NCI-H2029 treated with DMSO at 0.1 percent for 48 hours (cell line): ENCODE results near the gene LIN9.

Source experiments
- DNase-seq: peaks from one replicate; lab custom pipeline; 2025; lab: John Stamatoyannopoulos, UW

Gene LIN9

GRCh38 chr1:226318471-226318870 is 9.5 kb upstream of the LIN9 start:
- no peak for DNase-seq

- no peak for DNase-seq
Measured at GRCh38 chr1:226314055-226314454, 5.1 kb upstream of the LIN9 start.

- DNase-seq = no peak
Measured at GRCh38 chr1:226312065-226312464, 3.1 kb upstream of the LIN9 start.

- DNase-seq = no peak
Measured at GRCh38 chr1:226311376-226311775, 2.4 kb upstream of the LIN9 start.

- DNase-seq = no peak
Measured at GRCh38 chr1:226310637-226311195, 1.8 kb upstream of the LIN9 start.

- no peak for DNase-seq
Measured at GRCh38 chr1:226310245-226310540, 1.2 kb upstream of the LIN9 start.

- no peak for DNase-seq
Measured at GRCh38 chr1:226309398-226310244, 657 bp upstream of the LIN9 start.

GRCh38 chr1:226308166-226308722 is 720 bp downstream of the LIN9 start:
- DNase-seq = no peak

GRCh38 chr1:226306425-226306824 is 2.5 kb downstream of the LIN9 start:
- DNase-seq = no peak

- no peak for DNase-seq
Measured at GRCh38 chr1:226305184-226305583, 3.8 kb downstream of the LIN9 start.

GRCh38 chr1:226304291-226304955 is 4.5 kb downstream of the LIN9 start:
- no peak for DNase-seq

GRCh38 chr1:226302731-226303130 is 6.2 kb downstream of the LIN9 start:
- DNase-seq = no peak

GRCh38 chr1:226296911-226297310 is 12.1 kb downstream of the LIN9 start:
- no peak for DNase-seq

GRCh38 chr1:226293553-226293920 is 15.4 kb downstream of the LIN9 start:
- no peak for DNase-seq

GRCh38 chr1:226292874-226293552 is 16.0 kb downstream of the LIN9 start:
- DNase-seq = no peak

- DNase-seq = no peak
Measured at GRCh38 chr1:226287587-226287986, 21.4 kb downstream of the LIN9 start.

GRCh38 chr1:226281058-226281457 is 27.9 kb downstream of the LIN9 start:
- DNase-seq = no peak

- no peak for DNase-seq
Measured at GRCh38 chr1:226279498-226279897, 29.5 kb downstream of the LIN9 start.

GRCh38 chr1:226277897-226278296 is 31.1 kb downstream of the LIN9 start:
- no peak for DNase-seq

GRCh38 chr1:226276987-226277386 is 32.0 kb downstream of the LIN9 start:
- DNase-seq = no peak

- DNase-seq = no peak
Measured at GRCh38 chr1:226276077-226276682, 32.8 kb downstream of the LIN9 start.

GRCh38 chr1:226274138-226274537 is 34.8 kb downstream of the LIN9 start:
- no peak for DNase-seq
